D721Med (cell line): Measurements from ENCODE around the gene CACNA1G.

Experiments
- DNase-seq: peaks from one replicate; pipeline ENCODE4 v3.0.0; 2011; ENCODE audit warnings: low spot score; ENCODE audit not compliant: insufficient read length
- FAIRE-seq: peaks from 2 replicates; lab custom pipeline; 2011; peaks lifted over from hg19 to GRCh38; lab: Jason Lieb, UNC
- TF ChIP-seq, protein P1 (sequence below): IDR thresholded peaks from 2 replicates; pipeline ENCODE4 v1.5.1; 2012; ENCODE audit warnings: mild to moderate bottlenecking, control low read depth; ENCODE audit not compliant: insufficient read depth; ENCODE audit errors: missing control alignments

CACNA1G gene

DNA sequence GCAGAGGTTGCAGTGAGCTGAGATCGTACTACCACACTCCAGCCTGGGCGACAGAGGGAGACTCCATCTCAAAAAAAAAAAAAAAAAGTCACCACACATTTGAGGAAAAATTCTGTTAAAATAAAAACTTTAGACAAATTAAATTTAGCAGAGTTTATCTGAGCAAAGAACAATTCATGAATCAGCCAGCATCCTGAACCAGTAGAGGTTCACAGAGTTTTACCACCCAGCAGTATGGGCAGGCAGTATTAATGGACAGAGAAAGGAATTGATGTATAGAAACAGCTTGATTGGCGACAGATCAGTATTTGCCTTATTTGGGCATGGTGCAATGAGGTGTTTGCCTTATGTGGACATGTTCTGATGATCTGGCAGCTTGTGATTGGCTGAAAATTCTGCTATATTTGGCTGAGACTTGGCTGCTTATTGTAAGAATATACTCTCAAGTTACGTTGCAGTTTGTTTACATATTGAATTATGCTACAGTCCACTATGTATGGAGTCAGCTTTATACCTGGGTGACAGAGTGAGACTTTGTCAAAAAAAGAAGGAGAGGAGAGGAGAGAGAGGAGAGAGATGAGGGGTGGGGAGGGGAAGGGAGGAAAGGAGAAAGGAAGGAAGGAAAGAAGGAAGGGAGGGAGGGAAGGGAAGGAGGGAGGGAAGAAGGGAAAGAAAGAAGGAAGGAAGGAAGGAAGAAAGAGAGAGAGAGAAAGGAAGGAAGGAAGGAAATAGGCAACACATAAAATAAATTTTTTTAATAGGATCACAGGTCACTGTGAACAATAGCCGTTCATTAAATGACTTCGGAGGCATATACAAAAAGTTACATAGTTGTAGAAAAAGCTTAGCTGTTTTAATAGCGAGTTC, 88.8 kb downstream of the CACNA1G start:
- TF ChIP-seq, protein P1, sequence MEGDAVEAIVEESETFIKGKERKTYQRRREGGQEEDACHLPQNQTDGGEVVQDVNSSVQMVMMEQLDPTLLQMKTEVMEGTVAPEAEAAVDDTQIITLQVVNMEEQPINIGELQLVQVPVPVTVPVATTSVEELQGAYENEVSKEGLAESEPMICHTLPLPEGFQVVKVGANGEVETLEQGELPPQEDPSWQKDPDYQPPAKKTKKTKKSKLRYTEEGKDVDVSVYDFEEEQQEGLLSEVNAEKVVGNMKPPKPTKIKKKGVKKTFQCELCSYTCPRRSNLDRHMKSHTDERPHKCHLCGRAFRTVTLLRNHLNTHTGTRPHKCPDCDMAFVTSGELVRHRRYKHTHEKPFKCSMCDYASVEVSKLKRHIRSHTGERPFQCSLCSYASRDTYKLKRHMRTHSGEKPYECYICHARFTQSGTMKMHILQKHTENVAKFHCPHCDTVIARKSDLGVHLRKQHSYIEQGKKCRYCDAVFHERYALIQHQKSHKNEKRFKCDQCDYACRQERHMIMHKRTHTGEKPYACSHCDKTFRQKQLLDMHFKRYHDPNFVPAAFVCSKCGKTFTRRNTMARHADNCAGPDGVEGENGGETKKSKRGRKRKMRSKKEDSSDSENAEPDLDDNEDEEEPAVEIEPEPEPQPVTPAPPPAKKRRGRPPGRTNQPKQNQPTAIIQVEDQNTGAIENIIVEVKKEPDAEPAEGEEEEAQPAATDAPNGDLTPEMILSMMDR, result no peak
- FAIRE-seq (no peak), DNase-seq (no peak)

DNA sequence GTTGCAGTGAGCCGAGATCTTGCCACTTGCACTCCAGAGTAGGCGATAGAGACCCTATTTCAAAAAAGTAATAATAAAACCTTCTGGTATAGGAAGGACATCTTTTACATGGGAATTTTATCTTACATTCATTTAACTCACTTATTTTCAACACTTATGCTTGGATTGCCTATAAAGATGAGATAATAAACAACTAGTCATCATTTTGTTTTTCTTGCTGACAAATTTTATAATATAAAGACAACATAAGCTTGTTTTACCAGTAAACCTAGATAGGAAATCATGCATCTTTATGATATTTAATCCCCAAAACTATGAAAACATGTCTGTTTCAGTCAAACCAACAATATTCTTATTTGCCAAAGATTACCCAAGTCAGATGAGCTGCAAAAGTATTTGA, 91.1 kb downstream of the CACNA1G start:
- TF ChIP-seq, protein P1, result no peak
- no peak for FAIRE-seq
- DNase-seq, result no peak

DNA sequence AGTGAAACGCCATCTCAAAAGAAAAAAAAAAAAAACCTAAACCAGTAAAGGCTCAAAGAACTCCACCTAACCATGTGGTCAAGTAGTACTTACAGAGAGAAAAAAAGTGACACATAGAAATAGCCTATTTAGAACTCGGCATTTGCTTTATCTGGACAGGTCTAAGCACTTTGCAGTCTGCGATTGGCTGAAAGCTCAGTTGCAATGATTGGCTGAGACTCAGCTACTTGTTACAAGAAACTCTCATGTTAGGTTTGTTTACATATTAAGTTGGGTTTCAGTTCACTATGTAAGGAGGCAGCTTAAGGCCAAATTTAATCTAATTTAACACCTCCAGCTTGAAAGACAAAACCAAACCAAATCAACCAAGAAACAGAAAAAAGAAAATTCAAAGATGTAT, 93.2 kb downstream of the CACNA1G start:
- no peak for FAIRE-seq
- TF ChIP-seq, protein P1, result no peak
- no peak for DNase-seq

DNA sequence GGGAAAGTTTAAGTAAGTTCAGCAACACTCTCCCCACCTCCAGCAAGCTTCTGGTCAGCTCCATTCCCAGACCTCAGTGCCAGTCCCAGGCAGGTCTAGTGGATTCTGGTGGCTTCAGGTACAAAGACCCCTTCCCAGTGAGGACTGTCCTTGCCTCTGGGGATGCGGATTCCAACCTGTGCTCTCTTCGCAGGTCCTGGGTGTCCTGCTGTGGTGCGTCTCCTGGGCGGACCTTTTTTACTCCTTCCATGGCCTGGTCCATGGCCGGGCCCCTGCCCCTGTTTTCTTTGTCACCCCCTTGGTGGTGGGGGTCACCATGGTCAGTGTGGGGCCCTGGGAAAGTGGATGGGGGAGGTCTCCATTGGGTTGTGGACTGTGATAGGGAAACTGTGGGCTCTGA, 96.0 kb downstream of the CACNA1G start:
- DNase-seq, result no peak
- TF ChIP-seq, protein P1, result no peak
- FAIRE-seq, result no peak

- DNase-seq (no peak), FAIRE-seq (no peak)
- TF ChIP-seq, protein P1, result no peak
Observed at GRCh38 chr17:50657054-50657453, 96.5 kb downstream of the CACNA1G start.

DNA sequence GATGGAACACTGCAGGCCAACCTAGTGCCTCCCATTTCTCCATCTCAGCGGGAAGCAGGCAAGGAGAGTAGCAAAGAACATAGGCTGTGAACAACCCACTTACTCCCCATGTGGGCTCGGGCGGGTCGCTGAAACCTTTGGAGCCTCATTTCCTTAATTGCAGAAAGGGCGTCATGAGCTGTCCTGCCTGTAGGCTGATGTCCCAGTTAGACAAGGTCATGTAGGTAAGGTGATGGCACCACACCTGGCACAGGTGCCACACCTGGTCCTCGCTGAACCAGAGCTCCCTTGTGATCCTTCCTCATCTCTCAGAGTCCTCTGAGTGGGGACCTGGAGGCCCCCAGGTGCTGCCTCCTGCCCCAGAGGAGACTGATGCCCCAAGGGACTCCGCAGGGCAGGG, 97.1 kb downstream of the CACNA1G start:
- no peak for DNase-seq

More for the DNA sequence above, 97.1 kb downstream of the CACNA1G start:
- FAIRE-seq, result no peak
- TF ChIP-seq, protein P1, result no peak
